HK-2 (cell line): ENCODE results near the gene CCNL1.
"Not testable (repeated sequence)": the region's sequence is repeated elsewhere in the genome, so short reads cannot be mapped to it uniquely, and the experiment has no call there.

Experiments
- DNase-seq: peaks from one replicate; pipeline ENCODE4 v3.0.0-alpha.2; 2018; ENCODE audit not compliant: unreplicated experiment

The CCNL1 gene

GRCh38 chr3:157159762-157160657 lies at the start of gene CCNL1:
TSS of gene CCNL1 (minus strand) at chr3:157160147. CDS start at chr3:157160094, 53 bp downstream.
- DNase-seq = peak; percentile 98

GRCh38 chr3:157204880-157205279 lies 44.9 kb upstream of the CCNL1 start:
- DNase-seq = no peak

GRCh38 chr3:157204431-157204830 lies 44.5 kb upstream of the CCNL1 start:
- DNase-seq = no peak

- DNase-seq = no peak
Observed at GRCh38 chr3:157201648-157202278, 41.8 kb upstream of the CCNL1 start.

- no peak for DNase-seq
Observed at GRCh38 chr3:157199841-157200240, 39.9 kb upstream of the CCNL1 start.

- no peak for DNase-seq
Observed at GRCh38 chr3:157195965-157196364, 36.0 kb upstream of the CCNL1 start.

- not testable (repeated sequence) for DNase-seq
Observed at GRCh38 chr3:157191149-157191548, 31.2 kb upstream of the CCNL1 start.

GRCh38 chr3:157190380-157190872 lies 30.5 kb upstream of the CCNL1 start:
- DNase-seq = no peak

GRCh38 chr3:157188391-157188790 lies 28.4 kb upstream of the CCNL1 start:
- DNase-seq = no peak

GRCh38 chr3:157182879-157183278 lies 22.9 kb upstream of the CCNL1 start:
- DNase-seq = no peak

- DNase-seq = no peak
Observed at GRCh38 chr3:157180262-157180661, 20.3 kb upstream of the CCNL1 start.

GRCh38 chr3:157179365-157179803 lies 19.4 kb upstream of the CCNL1 start:
- no peak for DNase-seq

- DNase-seq = not testable (repeated sequence)
Observed at GRCh38 chr3:157178503-157179364, 18.8 kb upstream of the CCNL1 start.

GRCh38 chr3:157177801-157178453 lies 18.0 kb upstream of the CCNL1 start:
- DNase-seq = not testable (repeated sequence)

- DNase-seq = no peak
Observed at GRCh38 chr3:157176934-157177333, 17.0 kb upstream of the CCNL1 start.

GRCh38 chr3:157175691-157176507 lies 16.0 kb upstream of the CCNL1 start:
- DNase-seq = peak; percentile 49

- peak; percentile 99 for DNase-seq
Observed at GRCh38 chr3:157174649-157175498, 14.9 kb upstream of the CCNL1 start.

GRCh38 chr3:157174290-157174648 lies 14.3 kb upstream of the CCNL1 start:
- peak; percentile 55 for DNase-seq

- DNase-seq = not testable (repeated sequence)
Observed at GRCh38 chr3:157173343-157173742, 13.4 kb upstream of the CCNL1 start.

GRCh38 chr3:157172746-157173145 lies 12.8 kb upstream of the CCNL1 start:
- DNase-seq = no peak
